Endothelial cell of umbilical vein (primary cell): ENCODE data around the gene DUSP14. TPM values are rescaled to one million over a fixed set of nuclear protein-coding genes. Genes with fewer than 3 reads are reported as not detected.

Experiments used
- BruUV-seq: library from RNA; stranded (reverse); fragments of 400-500 nt; replicated peaks from 2 replicates; lab custom pipeline; 2021; lab: Mats Ljungman, UMichigan
- CTCF ChIA-PET: fragments of 300-600, 350-600 bp; sonication (Branson Sonifier 250); formaldehyde crosslinking; loops from one replicate; lab custom pipeline; 2021; ENCODE audit warnings: antibody characterized with exemption, inconsistent platforms; lab: Charles Lee
- POLR2A ChIA-PET: fragments of 300-600, 350-600 bp; sonication (Branson Sonifier 250); formaldehyde crosslinking; loops from one replicate; lab custom pipeline; 2021; ENCODE audit warnings: antibody characterized with exemption, inconsistent platforms; lab: Charles Lee
- DNase-seq: peaks from one replicate; pipeline ENCODE4 v3.0.0-alpha.2; 2011; ENCODE audit warnings: low read depth, low spot score
- FAIRE-seq: peaks from 2 replicates; lab custom pipeline; 2011; peaks lifted over from hg19 to GRCh38; lab: Jason Lieb, UNC
- H2AFZ ChIP-seq: 2 replicates; pipeline ENCODE4 v1.6.0; 2012; ENCODE audit warnings: low read depth, low read length, control low read depth, inconsistent platforms
- H3K27ac ChIP-seq: 2 replicates; pipeline ENCODE4 v1.5.1; 2011; ENCODE audit warnings: low read depth, mild to moderate bottlenecking, control low read depth, low read length, moderate library complexity; ENCODE audit not compliant: insufficient read depth
- H3K27me3 ChIP-seq, 2 experiments: 2 replicates each; pipeline versions ENCODE4 v1.6.0 to v1.6.1; 2011; ENCODE audit warnings: low read length in 2 of 2, mixed read lengths in 1 of 2; ENCODE audit not compliant: control insufficient read depth in 2 of 2, insufficient read depth in 2 of 2
- H3K36me3 ChIP-seq, 2 experiments: 2 replicates in 1 of 2; 3 replicates in 1 of 2; pipeline ENCODE4 v1.5.1; 2011; ENCODE audit warnings: low read length in 2 of 2, mild to moderate bottlenecking in 1 of 2, moderate library complexity in 1 of 2; ENCODE audit not compliant: control insufficient read depth in 2 of 2, insufficient read depth in 2 of 2; ENCODE audit errors: extremely low read depth in 1 of 2
- H3K4me1 ChIP-seq: 3 replicates; pipeline ENCODE4 v1.5.1; 2011; ENCODE audit warnings: mild to moderate bottlenecking, low read length; ENCODE audit not compliant: control insufficient read depth, insufficient read depth; ENCODE audit errors: extremely low read depth
- H3K4me2 ChIP-seq: 2 replicates; pipeline ENCODE4 v1.6.1; 2011; ENCODE audit warnings: low read length, control low read depth, mixed read lengths; ENCODE audit not compliant: insufficient read depth
- H3K4me3 ChIP-seq, 3 experiments: fragments of 200-600 bp in 1 of 3; sonication (generic), shearing (Covaris generic) in 1 of 3; replicated peaks in 1 of 3; 2 replicates each; pipeline ENCODE4 v1.5.1; 2011 to 2016; ENCODE audit warnings: control low read depth in 3 of 3, low read length in 3 of 3, mild to moderate bottlenecking in 2 of 3, inconsistent platforms in 1 of 3, low read depth in 1 of 3, moderate library complexity in 1 of 3; ENCODE audit not compliant: insufficient read depth in 1 of 3
- H3K79me2 ChIP-seq: 2 replicates; pipeline ENCODE4 v1.6.0; 2012; ENCODE audit warnings: low read length, inconsistent platforms; ENCODE audit not compliant: control insufficient read depth, insufficient read depth
- H3K9ac ChIP-seq: replicated peaks from 2 replicates; pipeline ENCODE3; 2011; ENCODE audit warnings: low read length, control low read depth; ENCODE audit not compliant: insufficient read depth; ENCODE audit errors: extremely low read depth
- H3K9me1 ChIP-seq: replicated peaks from 3 replicates; pipeline ENCODE4 v1.6.0; 2011; ENCODE audit warnings: mild to moderate bottlenecking, low read length; ENCODE audit not compliant: control insufficient read depth, insufficient read depth; ENCODE audit errors: extremely low read depth
- H3K9me3 ChIP-seq: replicated peaks from 2 replicates; pipeline ENCODE4 v1.5.1; 2012; ENCODE audit warnings: low read length, inconsistent platforms; ENCODE audit not compliant: control insufficient read depth, insufficient read depth
- H4K20me1 ChIP-seq: replicated peaks from 2 replicates; pipeline ENCODE3; 2011; ENCODE audit warnings: mild to moderate bottlenecking, low read length; ENCODE audit not compliant: control insufficient read depth, insufficient read depth; ENCODE audit errors: extremely low read depth
- CTCF ChIP-seq, 2 donors: IDR thresholded peaks; 1 replicate in 1 of 2; 2 replicates in 1 of 2; pipeline ENCODE4 v1.5.1; 2011; ENCODE audit warnings: low read length in 2 of 2, mild to moderate bottlenecking in 2 of 2, moderate library complexity in 2 of 2, control low read depth in 1 of 2, inconsistent platforms in 1 of 2, low read depth in 1 of 2; ENCODE audit not compliant: insufficient read depth in 1 of 2; ENCODE audit errors: extremely low read depth in 1 of 2
- EZH2 ChIP-seq: IDR thresholded peaks from 2 replicates; pipeline ENCODE4 v1.6.1; 2012; ENCODE audit warnings: borderline replicate concordance, low read depth, mild to moderate bottlenecking, moderate library complexity, low read length, inconsistent platforms; ENCODE audit not compliant: severe bottlenecking
- FOS ChIP-seq: IDR thresholded peaks from 2 replicates; pipeline ENCODE4 v1.6.1; 2011; ENCODE audit warnings: mild to moderate bottlenecking, low read length, moderate library complexity, borderline replicate concordance; ENCODE audit not compliant: insufficient read depth
- GATA2 ChIP-seq: IDR thresholded peaks from 2 replicates; pipeline ENCODE4 v1.7.0; 2011; ENCODE audit warnings: low read depth, mild to moderate bottlenecking, moderate library complexity, mixed read lengths, low read length; ENCODE audit not compliant: insufficient read length, insufficient read depth
- JUN ChIP-seq: IDR thresholded peaks from 2 replicates; pipeline ENCODE4 v1.6.1; 2011; ENCODE audit warnings: borderline replicate concordance, low read depth; ENCODE audit not compliant: insufficient read length, insufficient read depth
- MAX ChIP-seq: IDR thresholded peaks from 2 replicates; pipeline ENCODE4 v1.6.1; 2011; ENCODE audit not compliant: insufficient read depth, insufficient read length
- MYC ChIP-seq: IDR thresholded peaks from one replicate; pipeline ENCODE4 v1.6.1; 2011; ENCODE audit warnings: mild to moderate bottlenecking, low read depth, low read length
- POLR2A ChIP-seq: IDR thresholded peaks from 2 replicates; pipeline ENCODE4 v1.6.1; 2012; ENCODE audit warnings: low read depth, mild to moderate bottlenecking, control low read depth, low read length
- POLR2AphosphoS5 ChIP-seq: IDR thresholded peaks from 2 replicates; pipeline ENCODE4 v1.6.1; 2012; ENCODE audit warnings: low read depth, mild to moderate bottlenecking, control low read depth, low read length, moderate library complexity; ENCODE audit not compliant: insufficient read depth
- dilution Hi-C: fragments of 300-500 bp; cut with MboI; formaldehyde crosslinking; loops from one replicate; pipeline ENCODE4 v1.15.0; 2019; ENCODE audit warnings: low sequenced_read_pairs; ENCODE audit not compliant: extremely low pct_ligation_motif_present
- intact Hi-C: fragments of 100-400 bp; cut with micrococcal nuclease; formaldehyde crosslinking; loops from one replicate; pipeline ENCODE4 v1.10.0; 2022
- polyA plus RNA-seq, 4 experiments: library from polyadenylated mRNA; depleted of rRNA in 3 of 4; stranded (reverse) in 3 of 4; unstranded in 1 of 4; fragments of >200 nt; gene quantifications; 2 replicates each; pipeline versions ENCODE4 v1.2.1 to v1.2.3, GENCODE V29; 2011 to 2012; ENCODE audit warnings: missing spikeins in 1 of 4
- total RNA-seq: library from RNA; stranded (reverse); gene quantifications from 2 replicates; pipeline ENCODE4 v1.2.3, GENCODE V29; 2021

The DUSP14 gene
- total and polyA plus RNA-seq, 2 donors (not counting 3 experiments of a cell fraction or from before 2014, with no cell fraction given) = 36.4 to 62.5 TPM

GRCh38 chr17:37512442-37513068, 22.9 kb downstream of the DUSP14 start:
- H2AFZ ChIP-seq = no peak overlapping the region
- no peaks in the 10 kb centered on the region for H3K27me3 ChIP-seq
- ChIA-PET CTCF (interaction anchor here (1.2 to 2.4 kb wide), 2 partner anchors 13 to 139 kb away, joined by 4 to 5 read pairs; no protein-coding TSS in a partner anchor), POLR2A (interaction anchor here (0.6 kb wide), 1 partner anchor 36 kb away, joined by 6 read pairs; no protein-coding TSS in a partner anchor)
- no TSS peak for BruUV-seq
- H3K9me1 ChIP-seq = no peaks in the 10 kb centered on the region
- peaks cover 32% of the 10 kb centered on the region for H3K79me2 ChIP-seq
- H3K4me1 ChIP-seq = no peaks in the 10 kb centered on the region
- no peak overlapping the region for H3K9ac ChIP-seq
- H3K4me2 ChIP-seq = no peak overlapping the region
- no peak overlapping the region for H3K4me3 ChIP-seq
- H3K27ac ChIP-seq = no peak overlapping the region
- H4K20me1 ChIP-seq = no peaks in the 10 kb centered on the region
- FAIRE-seq = no peak
- intact Hi-C loops (no loop called here), dilution Hi-C loops (no loop called here)
- TF ChIP-seq GATA2 (no peak), CTCF (IDR thresholded peaks at IDR 0.05; ENCODE audit: extremely low read depth in 1 of 2, insufficient read depth in 1 of 2, low read depth in 1 of 2, low read length in 2 of 2) (no peak), FOS (no peak)
- H3K9me3 ChIP-seq = no peaks in the 10 kb centered on the region
- no peak for DNase-seq
- peaks cover 3 to 12% of the 10 kb centered on the region in 2 experiments for H3K36me3 ChIP-seq

GRCh38 chr17:37513711-37514110, 24.0 kb downstream of the DUSP14 start:
- ChIA-PET POLR2A (no interaction called here), CTCF (interaction anchor here (2.0 to 4.3 kb wide), 3 partner anchors 14 to 140 kb away, joined by 5 to 16 read pairs (median 11); no protein-coding TSS in a partner anchor)
- Histone ChIP-seq H3K4me3 (no peak overlapping the region), H4K20me1 (no peaks in the 10 kb centered on the region), H3K9me3 (no peaks in the 10 kb centered on the region), H3K9ac (no peak overlapping the region), H3K4me2 (no peak overlapping the region), H3K9me1 (no peaks in the 10 kb centered on the region), H3K27ac (no peak overlapping the region), H3K4me1 (no peaks in the 10 kb centered on the region), H3K79me2 (peaks cover 23% of the 10 kb centered on the region), H3K27me3 (no peaks in the 10 kb centered on the region), H3K36me3 (peaks cover 7 to 17% of the 10 kb centered on the region in 2 experiments), H2AFZ (no peak overlapping the region)
- intact Hi-C loops = no loop called here
- BruUV-seq = no TSS peak
- no peak for TF ChIP-seq POLR2AphosphoS5
- TF ChIP-seq CTCF (IDR thresholded peaks at IDR 0.05; ENCODE audit: extremely low read depth in 1 of 2, insufficient read depth in 1 of 2, low read depth in 1 of 2, low read length in 2 of 2) = no peak
- no peak for TF ChIP-seq MYC
- no peak for TF ChIP-seq MAX
- TF ChIP-seq JUN = no peak
- TF ChIP-seq EZH2 = no peak
- no peak for TF ChIP-seq FOS
- TF ChIP-seq GATA2 = no peak
- TF ChIP-seq POLR2A = no peak
- FAIRE-seq (no peak), DNase-seq (no peak)
- dilution Hi-C loops = no loop called here
